ENCODE results near the gene PTGDR.
A peak's percentile ranks its signal among the peaks of the same experiment; 100 is the strongest.

Gene PTGDR

DNA sequence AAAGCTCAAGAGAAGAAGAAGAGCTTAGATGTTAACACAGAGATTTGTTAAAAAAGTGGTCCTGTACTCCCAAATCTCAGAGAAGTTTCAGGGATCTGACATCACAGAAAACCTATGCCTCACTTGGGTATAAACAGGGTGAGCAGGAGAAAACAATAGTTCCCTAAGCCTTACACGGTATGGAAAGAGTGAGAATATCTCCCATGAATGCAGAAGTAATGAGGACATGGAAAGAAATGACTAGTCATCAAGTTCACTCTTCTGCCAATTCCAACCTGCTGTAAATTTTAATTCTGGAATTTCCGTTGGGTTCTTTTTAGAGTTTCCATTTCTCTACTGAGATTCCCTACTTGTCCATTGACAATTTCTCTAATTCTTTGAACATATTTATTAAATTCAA lies 40.4 kb downstream of the PTGDR start:
- no peak for FAIRE-seq
- TF ChIP-seq POLR2A (IDR thresholded peaks at IDR 0.05; ENCODE audit: low read depth, low read length), result no peak
- DNase-seq (ENCODE audit: insufficient read length, low spot score), result no peak

- no peak for TF ChIP-seq POLR2A (IDR thresholded peaks at IDR 0.05; ENCODE audit: low read depth, low read length)
- no peak for FAIRE-seq
- DNase-seq (ENCODE audit: insufficient read length, low spot score), result no peak
Measured at GRCh38 chr14:52310541-52310940, 43.0 kb downstream of the PTGDR start.

- no peak for DNase-seq (ENCODE audit: insufficient read length, low spot score)
- TF ChIP-seq POLR2A (IDR thresholded peaks at IDR 0.05; ENCODE audit: low read depth, low read length), result no peak
- FAIRE-seq, result no peak
Measured at GRCh38 chr14:52312931-52313355, 45.4 kb downstream of the PTGDR start.

- DNase-seq (ENCODE audit: insufficient read length, low spot score), result no peak
- no peak for FAIRE-seq
- TF ChIP-seq POLR2A (IDR thresholded peaks at IDR 0.05; ENCODE audit: low read depth, low read length), result no peak
Measured at GRCh38 chr14:52313462-52313861, 46.0 kb downstream of the PTGDR start.

- DNase-seq (ENCODE audit: insufficient read length, low spot score) (peak; percentile 83), FAIRE-seq (no peak)
- peak; percentile 11; the same call in 1 of the 2 replicates for TF ChIP-seq POLR2A (IDR thresholded peaks at IDR 0.05; ENCODE audit: low read depth, low read length)
Measured at GRCh38 chr14:52313903-52314594, 46.6 kb downstream of the PTGDR start, which contains the start of gene PTGER2. Gene PTGER2 (plus strand): TSS chr14:52314312. CDS start chr14:52314549, 237 bp downstream.

GRCh38 chr14:52314595-52315354 lies 47.3 kb downstream of the PTGDR start:
- no peak for TF ChIP-seq POLR2A (IDR thresholded peaks at IDR 0.05; ENCODE audit: low read depth, low read length)
- DNase-seq (ENCODE audit: insufficient read length, low spot score) (no peak), FAIRE-seq (no peak)

DNA sequence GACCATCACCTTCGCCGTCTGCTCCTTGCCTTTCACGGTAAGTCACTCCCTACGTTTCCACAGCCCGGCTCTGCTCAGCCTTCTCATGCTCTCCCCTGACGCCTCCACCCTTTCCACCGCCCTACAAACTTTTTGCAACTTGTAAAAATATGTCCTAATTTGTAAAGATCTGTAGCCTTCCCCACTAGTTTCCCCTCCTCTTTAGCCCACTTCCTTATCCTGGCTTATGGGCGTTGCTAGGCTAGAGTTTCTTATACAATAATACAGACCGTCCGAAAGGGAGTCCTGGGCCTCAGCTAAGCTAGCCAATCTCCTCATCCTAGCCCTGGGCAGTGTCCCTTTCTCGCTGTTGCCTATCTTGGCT lies 47.8 kb downstream of the PTGDR start:
- TF ChIP-seq POLR2A (IDR thresholded peaks at IDR 0.05; ENCODE audit: low read depth, low read length), result no peak
- no peak for FAIRE-seq
- no peak for DNase-seq (ENCODE audit: insufficient read length, low spot score)

- FAIRE-seq (no peak), DNase-seq (ENCODE audit: insufficient read length, low spot score) (no peak)
- TF ChIP-seq POLR2A (IDR thresholded peaks at IDR 0.05; ENCODE audit: low read depth, low read length), result no peak
Measured at GRCh38 chr14:52318062-52318461, 50.6 kb downstream of the PTGDR start.

DNA sequence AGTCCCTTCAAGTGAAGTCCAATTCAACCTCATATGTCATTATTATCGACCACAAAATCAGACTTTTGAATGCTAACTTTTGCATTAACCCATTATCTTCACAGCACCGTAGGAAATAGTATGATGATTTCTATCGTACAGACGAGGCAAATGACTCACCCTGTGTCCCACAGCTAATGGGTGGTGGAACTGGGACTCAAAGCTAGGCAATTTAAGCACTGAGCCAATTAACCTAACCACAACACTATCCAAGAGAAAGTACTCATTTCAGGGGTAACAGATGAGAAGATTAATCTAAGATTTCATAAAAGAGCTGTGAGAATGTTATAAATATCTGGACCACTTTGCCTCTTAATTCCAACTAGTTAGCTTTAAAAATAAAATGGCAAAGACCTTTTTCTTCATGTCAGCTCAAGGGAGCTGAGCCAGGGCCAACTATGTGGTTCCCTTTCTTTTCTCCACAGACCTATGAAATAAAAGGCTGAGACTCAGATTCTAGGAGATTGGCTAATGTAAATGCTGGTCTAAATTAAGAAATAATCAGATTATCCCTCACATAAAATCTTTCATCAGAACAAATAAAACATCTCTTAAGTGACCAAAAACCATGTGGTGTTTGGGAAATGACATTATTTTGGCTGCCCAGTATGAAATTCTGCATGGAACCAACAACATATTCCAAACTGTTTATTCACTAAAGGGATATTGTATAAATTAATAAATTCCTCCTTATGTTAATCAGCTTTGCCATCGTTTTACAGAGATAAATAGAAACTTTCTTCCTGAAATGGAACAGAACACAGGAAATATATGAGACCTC lies 51.5 kb downstream of the PTGDR start:
- FAIRE-seq (no peak), DNase-seq (ENCODE audit: insufficient read length, low spot score) (no peak)
- TF ChIP-seq POLR2A (IDR thresholded peaks at IDR 0.05; ENCODE audit: low read depth, low read length), result no peak

- DNase-seq (ENCODE audit: insufficient read length, low spot score) (no peak), FAIRE-seq (no peak)
- TF ChIP-seq POLR2A (IDR thresholded peaks at IDR 0.05; ENCODE audit: low read depth, low read length), result no peak
Measured at GRCh38 chr14:52319919-52320318, 52.4 kb downstream of the PTGDR start.

DNA sequence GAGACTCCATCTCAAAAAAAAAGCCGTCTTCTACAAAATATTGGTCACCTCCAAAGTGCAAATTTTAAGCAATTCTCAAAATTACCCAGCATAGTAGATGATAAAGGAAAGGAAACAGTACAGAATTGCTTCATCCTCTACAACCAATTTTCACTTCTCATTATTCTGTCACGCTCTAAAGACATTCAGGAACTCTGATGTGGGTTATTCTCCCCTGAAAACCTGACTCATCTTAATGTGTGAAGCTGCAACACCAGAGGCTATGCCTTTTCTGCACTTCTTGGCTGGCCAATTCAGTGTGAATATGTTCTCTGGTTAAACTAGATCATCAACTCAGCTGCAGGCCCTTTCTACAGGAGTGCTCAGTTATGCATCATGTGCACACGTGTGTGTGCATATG lies 57.6 kb downstream of the PTGDR start:
- FAIRE-seq, result no peak
- no peak for TF ChIP-seq POLR2A (IDR thresholded peaks at IDR 0.05; ENCODE audit: low read depth, low read length)
- DNase-seq (ENCODE audit: insufficient read length, low spot score), result no peak

DNA sequence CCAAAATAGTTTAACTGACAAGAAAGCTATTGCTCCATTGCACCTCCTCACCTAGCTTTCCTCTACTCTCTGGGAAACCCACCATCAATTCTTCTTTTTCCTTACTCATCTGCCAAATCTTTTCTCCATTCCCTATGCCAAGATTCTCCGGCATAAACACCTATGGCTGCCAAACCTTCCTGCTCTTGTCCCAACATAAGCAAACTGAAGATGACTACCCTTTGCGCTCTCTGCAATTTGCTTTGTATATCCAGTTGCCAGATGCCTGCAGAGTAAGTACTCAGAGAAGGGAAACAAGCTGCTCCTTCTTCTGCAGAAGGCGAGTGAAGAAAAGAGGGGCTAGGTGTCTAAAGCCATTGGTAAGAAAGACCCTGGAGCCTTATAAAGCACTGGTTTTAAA lies 58.1 kb downstream of the PTGDR start:
- TF ChIP-seq POLR2A (IDR thresholded peaks at IDR 0.05; ENCODE audit: low read depth, low read length), result no peak
- no peak for DNase-seq (ENCODE audit: insufficient read length, low spot score)
- FAIRE-seq, result no peak
